Prostate gland (tissue), 2 donors: ENCODE data around the gene MYLK. TPM values are rescaled to one million over a fixed set of nuclear protein-coding genes. Genes with fewer than 3 reads are reported as not detected.

Experiments
- DNase-seq: peaks from one replicate; pipeline ENCODE4 v3.0.0-alpha.2; 2019; ENCODE audit warnings: low spot score
- H3K27ac ChIP-seq, 2 donors: fragments of 200-600 bp; sonication (generic); 2 replicates each; pipeline ENCODE4 v1.5.1; 2017 to 2019
- H3K27me3 ChIP-seq: fragments of 200-600 bp; sonication (generic); replicated peaks from 2 replicates; pipeline ENCODE4 v1.5.1; 2019; ENCODE audit not compliant: insufficient read depth
- H3K36me3 ChIP-seq, 2 donors: fragments of 200-600 bp; sonication (generic); 1 replicate in 1 of 2; 2 replicates in 1 of 2; pipeline versions ENCODE4 v1.5.1 to v1.8.1; 2017 to 2019
- H3K4me1 ChIP-seq: fragments of 200-600 bp; sonication (generic); replicated peaks from 2 replicates; pipeline ENCODE4 v1.5.1; 2019
- H3K4me3 ChIP-seq, 2 donors: fragments of 200-600 bp; sonication (generic); 2 replicates each; pipeline ENCODE4 v1.5.1; 2017 to 2019
- H3K9me3 ChIP-seq: fragments of 200-600 bp; sonication (generic); 2 replicates; pipeline ENCODE4 v1.5.1; 2017
- CTCF ChIP-seq, 4 experiments: fragments of 200-600 bp in 2 of 4; fragments of 450-650 bp in 2 of 4; sonication (generic) in 2 of 4; IDR thresholded peaks; 1 replicate in 3 of 4; 2 replicates in 1 of 4; pipeline ENCODE4 v1.5.1; 2016 to 2019; ENCODE audit warnings: antibody characterized with exemption in 4 of 4, mild to moderate bottlenecking in 2 of 4, moderate library complexity in 2 of 4
- POLR2A ChIP-seq: fragments of 450-650 bp; IDR thresholded peaks from one replicate; pipeline ENCODE4 v1.6.1; 2016; ENCODE audit warnings: antibody characterized with exemption, mild to moderate bottlenecking
- POLR2AphosphoS5 ChIP-seq: sonication (generic); formaldehyde crosslinking; IDR thresholded peaks from one replicate; pipeline ENCODE4 v1.6.1; 2017; ENCODE audit warnings: antibody characterized with exemption
- WGBS: methylation state at CpG from one replicate; pipeline ENCODE4 v1.1.5; 2018; 5-methylcytosine and 5-hydroxymethylcytosine counted together
- intact Hi-C: fragments of 100-400 bp; cut with DNase I; formaldehyde crosslinking; loops from one replicate; pipeline ENCODE4 v1.14.2; 2022
- small RNA-seq, 2 donors: library from RNA; depleted of rRNA; stranded (forward); fragments of <200 nt; gene quantifications; one replicate each; pipeline ENCODE3, GENCODE V24; 2016
- total RNA-seq, 2 donors: library from RNA; depleted of rRNA; stranded (reverse); fragments of >200 nt; gene quantifications; one replicate each; pipeline ENCODE4 v1.1.0, GENCODE V29; 2016

Gene MYLK
- total RNA-seq, 2 donors from 2014 or later = 345 to 600 TPM

GRCh38 chr3:123562547-123562946, 321.6 kb downstream of the MYLK start:
- Histone ChIP-seq H3K9me3 (no peaks in the 10 kb centered on the region), H3K4me1 (no peaks in the 10 kb centered on the region), H3K27ac (no peak overlapping the region), H3K4me3 (no peak overlapping the region), H3K36me3 (no peaks in the 10 kb centered on the region), H3K27me3 (no peaks in the 10 kb centered on the region)
- intact Hi-C loops = no loop called here
- WGBS = 98% methylated on average over 1 of the region's 1 CpG
- TF ChIP-seq CTCF (IDR thresholded peaks at IDR 0.05) = no peak
- no peak for TF ChIP-seq POLR2AphosphoS5
- no peak for TF ChIP-seq POLR2A
- DNase-seq = no peak

- intact Hi-C loops = no loop called here
- no peaks in the 10 kb centered on the region for H3K27me3 ChIP-seq
- no peaks in the 10 kb centered on the region for H3K36me3 ChIP-seq
- 83% methylated on average over 2 of the region's 2 CpGs for WGBS
- H3K4me3 ChIP-seq = no peak overlapping the region
- no peaks in the 10 kb centered on the region for H3K4me1 ChIP-seq
- no peak for TF ChIP-seq CTCF (IDR thresholded peaks at IDR 0.05)
- no peak for TF ChIP-seq POLR2AphosphoS5
- H3K27ac ChIP-seq = no peak overlapping the region
- no peak for DNase-seq
- no peaks in the 10 kb centered on the region for H3K9me3 ChIP-seq
Observed at GRCh38 chr3:123561188-123561587, 322.9 kb downstream of the MYLK start.

Small RNA genes within 50 kb of the gene (small RNA-seq; reads per million reads assigned to genes)
- 0 reads per million in 2 donors for gene RF00392

Other genes with a start within 250 kb of the MYLK start
- gene CCDC14, start 76.9 kb upstream of the MYLK start, total RNA-seq = 10 to 100 TPM; 19.0 to 44.9 TPM
- gene ROPN1, start 107.8 kb upstream of the MYLK start, total RNA-seq = 10 to 100 TPM in 1 of 2 donors, not detected in 1; 10.8 TPM
- gene KALRN, start 149.0 kb upstream of the MYLK start, total RNA-seq = 10 to 100 TPM; 21.8 to 47.5 TPM